Mucosa of stomach (tissue), 1 donor: Measurements from ENCODE around the gene MIS12.
A peak's percentile ranks its signal among the peaks of the same experiment; 100 is the strongest.

ENCODE experiments used
- H3K27me3 ChIP-seq: one replicate; pipeline ENCODE4 v1.7.0; 2013; ENCODE audit warnings: mild to moderate bottlenecking, low read length; ENCODE audit not compliant: control insufficient read depth, insufficient read depth
- H3K36me3 ChIP-seq: one replicate; pipeline ENCODE4 v1.7.0; 2013; ENCODE audit warnings: low read length; ENCODE audit not compliant: control insufficient read depth, insufficient read depth
- H3K4me1 ChIP-seq: one replicate; pipeline ENCODE4 v1.7.0; 2013; ENCODE audit warnings: mild to moderate bottlenecking, low read length; ENCODE audit not compliant: control insufficient read depth, insufficient read depth
- H3K4me3 ChIP-seq: one replicate; pipeline ENCODE4 v1.7.0; 2013; ENCODE audit warnings: low read length
- H3K9ac ChIP-seq: one replicate; pipeline ENCODE4 v1.7.0; 2013; ENCODE audit warnings: mild to moderate bottlenecking, low read length, moderate library complexity
- H3K9me3 ChIP-seq: one replicate; pipeline ENCODE4 v1.7.0; 2013; ENCODE audit warnings: mild to moderate bottlenecking, low read length, moderate library complexity; ENCODE audit not compliant: control insufficient read depth
- donor health status: Pancreatic carcinoma.

Gene MIS12, protein sequence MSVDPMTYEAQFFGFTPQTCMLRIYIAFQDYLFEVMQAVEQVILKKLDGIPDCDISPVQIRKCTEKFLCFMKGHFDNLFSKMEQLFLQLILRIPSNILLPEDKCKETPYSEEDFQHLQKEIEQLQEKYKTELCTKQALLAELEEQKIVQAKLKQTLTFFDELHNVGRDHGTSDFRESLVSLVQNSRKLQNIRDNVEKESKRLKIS

GRCh38 chr17:5486206-5487124, at the start of gene MIS12:
Gene MIS12, plus strand, starts transcription at chr17:5486566. Its CDS starts 2,297 bp downstream, at chr17:5488863.
- Histone ChIP-seq H3K4me3 (peak within 1 kb of the TSS; percentile 97), H3K4me1 (peaks cover 7% of the 10 kb centered on the region), H3K36me3 (no peaks in the 10 kb centered on the region), H3K9me3 (no peaks in the 10 kb centered on the region), H3K9ac (peak within 1 kb of the TSS; percentile 96), H3K27me3 (no peaks in the 10 kb centered on the region)

DNA sequence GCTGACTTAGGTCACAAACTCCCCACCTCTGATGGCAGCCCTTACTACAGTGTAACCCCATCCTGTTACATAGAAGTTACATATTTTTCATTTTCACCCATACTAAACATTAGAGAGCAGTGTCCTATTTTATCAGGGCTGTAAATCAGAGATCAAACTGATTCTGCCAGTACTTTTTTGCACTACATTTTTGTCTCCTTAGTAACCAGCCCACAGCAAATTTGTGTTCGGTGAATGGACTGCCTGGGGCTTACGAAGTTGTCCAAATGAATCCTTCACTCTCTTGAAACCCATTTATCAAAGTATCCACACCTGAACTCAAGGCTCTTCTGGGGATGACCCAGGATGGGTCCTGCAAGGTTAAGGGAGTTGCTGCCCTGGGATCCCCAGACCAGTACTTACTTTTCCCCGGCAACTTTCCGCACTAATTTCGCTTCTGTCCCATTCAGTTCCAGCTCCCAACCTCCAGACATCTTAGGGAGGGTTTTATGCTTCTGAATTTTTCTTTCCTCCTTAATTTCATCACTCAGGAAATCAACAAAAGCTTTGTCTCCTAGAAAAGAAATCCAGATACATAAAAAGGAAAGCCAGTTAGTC, 48.5 kb upstream of the MIS12 start:
- Histone ChIP-seq H3K27me3 (no peaks in the 10 kb centered on the region), H3K9ac (peak overlapping the region; percentile 65), H3K9me3 (no peaks in the 10 kb centered on the region), H3K4me3 (no peak overlapping the region), H3K36me3 (peaks cover 18% of the 10 kb centered on the region), H3K4me1 (peaks cover 12% of the 10 kb centered on the region)

- Histone ChIP-seq H3K9ac (peak within 1 kb of the TSS; percentile 66), H3K4me3 (peak within 1 kb of the TSS; percentile 58), H3K27me3 (no peaks in the 10 kb centered on the region), H3K36me3 (peaks cover 7% of the 10 kb centered on the region), H3K4me1 (peaks cover 12% of the 10 kb centered on the region), H3K9me3 (no peaks in the 10 kb centered on the region)
These were observed 47.5 kb upstream of the MIS12 start, which contains the start of gene C1QBP for GRCh38 chr17:5438716-5439445. Gene C1QBP, minus strand, starts transcription at chr17:5439155. Its CDS starts 82 bp downstream, at chr17:5439073.

- Histone ChIP-seq H3K4me3 (peak overlapping the region; percentile 33), H3K36me3 (peaks cover 5% of the 10 kb centered on the region), H3K4me1 (peaks cover 12% of the 10 kb centered on the region), H3K9ac (peak overlapping the region; percentile 66), H3K9me3 (no peaks in the 10 kb centered on the region), H3K27me3 (no peaks in the 10 kb centered on the region)
These were observed 47.0 kb upstream of the MIS12 start for GRCh38 chr17:5439446-5439764.

DNA sequence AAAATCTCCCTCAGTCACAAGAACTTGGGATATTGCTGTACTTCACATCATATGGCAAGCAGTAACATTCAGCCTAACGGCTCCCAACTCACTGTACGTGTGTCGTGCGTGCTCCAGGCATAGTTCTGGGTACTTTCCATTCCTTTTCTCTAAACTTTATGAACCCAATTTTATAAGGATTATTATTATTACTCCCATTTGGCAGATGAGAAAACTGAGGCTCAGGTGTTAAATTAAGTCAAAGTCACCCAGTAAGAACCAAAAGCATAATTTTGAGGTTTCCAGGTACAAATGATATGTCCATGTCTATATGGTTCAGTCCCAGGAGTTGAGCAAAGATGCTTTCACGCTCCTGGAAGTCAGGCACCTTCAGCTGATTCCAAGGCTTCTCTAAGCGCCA, 42.6 kb upstream of the MIS12 start:
- Histone ChIP-seq H3K9ac (no peak overlapping the region), H3K4me1 (peaks cover 6% of the 10 kb centered on the region), H3K9me3 (no peaks in the 10 kb centered on the region), H3K27me3 (no peaks in the 10 kb centered on the region), H3K36me3 (no peaks in the 10 kb centered on the region), H3K4me3 (no peak overlapping the region)

DNA sequence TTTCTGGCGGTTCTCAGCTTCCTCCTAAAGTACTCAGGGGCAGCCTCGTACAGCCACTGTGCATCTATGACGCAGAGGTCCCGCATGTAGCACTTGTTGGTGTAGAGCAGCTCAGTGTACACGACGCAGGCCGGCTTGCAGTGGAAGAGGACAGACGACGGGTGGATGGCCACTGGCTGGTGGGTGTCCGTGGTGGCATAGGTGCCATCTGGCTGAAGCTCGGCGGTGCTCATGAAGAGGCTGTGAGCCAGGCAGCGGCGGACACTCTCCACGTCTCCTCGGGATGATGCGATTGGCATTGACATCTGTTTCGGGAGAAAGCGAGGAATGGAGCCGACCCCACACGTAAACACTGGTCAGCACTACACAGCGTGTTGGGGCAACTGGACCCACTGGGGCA, 42.2 kb upstream of the MIS12 start:
- Histone ChIP-seq H3K4me3 (no peak overlapping the region), H3K9me3 (no peaks in the 10 kb centered on the region), H3K36me3 (no peaks in the 10 kb centered on the region), H3K27me3 (no peaks in the 10 kb centered on the region), H3K4me1 (peaks cover 5% of the 10 kb centered on the region), H3K9ac (no peak overlapping the region)

GRCh38 chr17:5446786-5447185, 39.6 kb upstream of the MIS12 start:
- Histone ChIP-seq H3K9ac (no peak overlapping the region), H3K4me1 (no peaks in the 10 kb centered on the region), H3K27me3 (no peaks in the 10 kb centered on the region), H3K4me3 (no peak overlapping the region), H3K9me3 (no peaks in the 10 kb centered on the region), H3K36me3 (peaks cover 8% of the 10 kb centered on the region)

DNA sequence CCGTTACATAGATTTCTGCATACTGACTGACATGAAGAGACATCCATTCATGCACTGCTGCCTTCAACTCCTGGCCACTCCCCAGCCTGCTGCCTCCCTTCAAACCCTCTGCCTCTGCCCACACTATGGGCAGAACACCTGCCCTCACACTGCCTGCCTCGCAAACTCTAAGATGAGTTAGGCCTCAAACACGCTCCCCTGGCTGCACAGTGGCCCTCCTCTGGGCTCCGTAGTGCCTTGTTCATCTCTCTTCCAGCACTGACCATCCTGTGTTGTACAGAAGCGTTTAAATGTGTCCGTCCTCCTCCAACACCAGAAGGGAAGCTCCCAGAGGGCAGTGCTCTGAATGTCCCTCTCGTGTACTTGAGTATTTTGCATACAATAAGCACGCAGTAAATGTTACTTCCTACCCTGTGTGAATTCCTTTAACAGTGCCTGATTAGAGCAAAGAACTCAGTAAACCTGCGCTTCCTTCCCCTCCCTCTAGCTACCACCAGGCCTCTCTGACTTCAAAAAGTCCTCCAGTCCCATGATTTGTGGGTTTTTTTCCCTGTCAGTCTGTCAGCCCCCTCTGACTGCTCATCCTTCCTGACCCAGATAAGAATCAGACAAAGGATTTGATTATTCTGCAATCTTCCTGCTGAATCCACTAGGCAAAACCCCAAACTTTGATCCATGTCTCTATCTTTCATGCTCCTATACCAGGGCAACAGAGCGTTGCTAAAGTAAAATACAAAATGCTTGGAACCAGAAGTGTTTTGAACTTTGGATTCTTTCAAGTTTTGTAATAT, 21.5 kb upstream of the MIS12 start:
- Histone ChIP-seq H3K27me3 (no peaks in the 10 kb centered on the region), H3K36me3 (no peaks in the 10 kb centered on the region), H3K4me3 (no peak overlapping the region), H3K4me1 (peaks cover 7% of the 10 kb centered on the region), H3K9ac (no peak overlapping the region), H3K9me3 (no peaks in the 10 kb centered on the region)

DNA sequence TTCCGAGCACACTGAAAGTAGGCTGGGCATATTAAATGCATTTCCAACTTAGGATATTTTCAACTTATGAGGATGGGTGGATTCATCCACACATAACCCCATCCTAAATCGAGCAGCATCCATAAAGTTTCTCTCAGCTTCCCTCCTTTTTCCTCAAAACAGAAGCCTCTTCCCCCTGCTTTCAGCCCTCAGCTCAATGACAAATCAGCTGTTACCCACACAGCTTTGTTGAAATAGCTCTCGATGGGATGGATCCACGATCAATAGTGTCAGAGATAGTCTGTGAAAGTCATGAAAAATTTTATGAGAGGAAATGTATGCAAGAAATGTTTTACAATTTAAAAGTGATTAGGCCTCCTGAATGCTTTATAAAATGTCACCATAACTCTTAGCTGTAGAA, 20.1 kb upstream of the MIS12 start:
- Histone ChIP-seq H3K4me3 (no peak overlapping the region), H3K27me3 (no peaks in the 10 kb centered on the region), H3K9ac (no peak overlapping the region), H3K36me3 (no peaks in the 10 kb centered on the region), H3K9me3 (no peaks in the 10 kb centered on the region), H3K4me1 (peaks cover 7% of the 10 kb centered on the region)

GRCh38 chr17:5467416-5467815, 18.9 kb upstream of the MIS12 start:
- Histone ChIP-seq H3K4me1 (peaks cover 7% of the 10 kb centered on the region), H3K27me3 (no peaks in the 10 kb centered on the region), H3K4me3 (no peak overlapping the region), H3K9ac (peak overlapping the region; percentile 73), H3K36me3 (no peaks in the 10 kb centered on the region), H3K9me3 (no peaks in the 10 kb centered on the region)

GRCh38 chr17:5468075-5468473, 18.3 kb upstream of the MIS12 start:
- Histone ChIP-seq H3K4me3 (peak overlapping the region; percentile 52), H3K36me3 (no peaks in the 10 kb centered on the region), H3K9ac (peak overlapping the region; percentile 73), H3K9me3 (no peaks in the 10 kb centered on the region), H3K4me1 (peaks cover 7% of the 10 kb centered on the region), H3K27me3 (no peaks in the 10 kb centered on the region)
